CD4-positive, CD25-positive, alpha-beta regulatory T cell (primary cell): ENCODE measurements around the gene NEUROD4. TPM values are rescaled to one million over a fixed set of nuclear protein-coding genes. Genes with fewer than 3 reads are reported as not detected.

Source experiments
- ATAC-seq, 2 donors: fragments of 150-1000 bp; cut with Tn5 transposase; one replicate each; pipeline ENCODE4 v1.10.0; 2021; ENCODE audit warnings: low read depth in 2 of 2, moderate number of reproducible peaks in 2 of 2, moderate library complexity in 1 of 2
- DNase-seq, 3 donors: peaks; one replicate each; pipeline versions ENCODE4 v3.0.0 to v3.0.0-alpha.2; 2012 to 2022; ENCODE audit warnings: mixed read lengths in 1 of 3
- H3K27ac ChIP-seq: one replicate; pipeline ENCODE4 v1.7.0; 2013; ENCODE audit warnings: mild to moderate bottlenecking, low read length; ENCODE audit not compliant: insufficient read depth, poor library complexity, severe bottlenecking
- H3K27me3 ChIP-seq: one replicate; pipeline ENCODE4 v1.7.0; 2013; ENCODE audit warnings: low read length; ENCODE audit not compliant: control insufficient read depth, insufficient read depth
- H3K36me3 ChIP-seq: one replicate; pipeline ENCODE4 v1.7.0; 2013; ENCODE audit warnings: mild to moderate bottlenecking, low read length, moderate library complexity; ENCODE audit not compliant: control insufficient read depth, insufficient read depth
- H3K4me1 ChIP-seq: 2 replicates; pipeline ENCODE4 v1.7.0; 2013; ENCODE audit warnings: mild to moderate bottlenecking, low read length; ENCODE audit not compliant: insufficient read depth, control insufficient read depth, poor library complexity, severe bottlenecking
- H3K4me3 ChIP-seq: one replicate; pipeline ENCODE4 v1.7.0; 2013; ENCODE audit warnings: low read depth, mild to moderate bottlenecking, low read length, moderate library complexity
- H3K9me3 ChIP-seq, 2 experiments: 1 replicate in 1 of 2; 2 replicates in 1 of 2; pipeline ENCODE4 v1.7.0; 2013; ENCODE audit warnings: low read length in 2 of 2, mild to moderate bottlenecking in 1 of 2, moderate library complexity in 1 of 2; ENCODE audit not compliant: control insufficient read depth in 2 of 2
- H3K27ac Mint-ChIP-seq, 3 donors: one replicate each; pipeline ENCODE4 v1.8.0; 2020 to 2022; ENCODE audit warnings: mild to moderate bottlenecking in 3 of 3, mixed read lengths in 3 of 3, moderate library complexity in 2 of 3
- H3K27me3 Mint-ChIP-seq: one replicate; pipeline ENCODE4 v1.8.0; 2022; ENCODE audit warnings: mild to moderate bottlenecking, mixed read lengths
- H3K36me3 Mint-ChIP-seq: one replicate; pipeline ENCODE4 v1.8.0; 2020; ENCODE audit warnings: mixed read lengths
- H3K4me1 Mint-ChIP-seq, 4 donors: one replicate each; pipeline ENCODE4 v1.8.0; 2020 to 2022; ENCODE audit warnings: mixed read lengths in 4 of 4, mild to moderate bottlenecking in 1 of 4
- H3K4me3 Mint-ChIP-seq, 4 donors: one replicate each; pipeline ENCODE4 v1.8.0; 2020 to 2022; ENCODE audit warnings: mild to moderate bottlenecking in 4 of 4, mixed read lengths in 4 of 4, moderate library complexity in 3 of 4
- H3K9me3 Mint-ChIP-seq, 7 donors: one replicate each; pipeline ENCODE4 v1.8.0; 2020 to 2022; ENCODE audit warnings: mixed read lengths in 7 of 7, mild to moderate bottlenecking in 3 of 7, moderate library complexity in 2 of 7
- polyA plus RNA-seq, 4 donors: library from polyadenylated mRNA; unstranded; fragments of 300-500 nt; fragmentation: Illumina TruSeq; gene quantifications; one replicate each; pipeline ENCODE4 v1.2.3, GENCODE V29; 2021
- total RNA-seq: library from RNA; stranded (reverse); gene quantifications from one replicate; pipeline ENCODE4 v1.2.3, GENCODE V29; 2022

NEUROD4 gene
- total and polyA plus RNA-seq, 5 donors from 2014 or later = not detected

DNA sequence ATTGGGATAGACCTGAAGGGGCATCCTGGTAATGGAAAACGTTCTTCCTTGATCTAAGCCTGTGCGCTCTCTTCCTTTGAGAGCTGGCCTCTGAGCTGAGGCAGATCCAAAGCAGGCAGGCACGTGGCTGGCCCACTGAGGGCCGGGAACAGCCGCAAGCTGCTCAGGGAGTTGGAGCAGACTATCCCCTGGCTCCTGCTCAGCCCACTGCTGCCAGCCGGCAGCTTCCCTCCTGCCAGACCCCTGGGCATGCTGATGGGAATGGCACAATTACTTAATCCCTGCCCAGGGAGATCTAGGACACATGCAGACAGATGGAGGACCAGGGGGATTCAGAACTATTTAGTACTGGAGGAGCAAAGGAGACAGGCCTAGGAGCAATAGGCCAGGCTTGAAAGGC is 14.4 kb downstream of the NEUROD4 start:
- peaks cover 0 to 2% (median 0%) of the 10 kb centered on the region in 7 donors for H3K9me3 Mint-ChIP-seq
- no peak for DNase-seq
- peaks cover 20% of the 10 kb centered on the region for H3K27me3 Mint-ChIP-seq
- no peak overlapping the region for H3K27ac Mint-ChIP-seq
- no peak overlapping the region for H3K4me3 Mint-ChIP-seq
- H3K9me3 ChIP-seq = no peaks in the 10 kb centered on the region
- no peak overlapping the region for H3K4me3 ChIP-seq
- H3K36me3 ChIP-seq = no peaks in the 10 kb centered on the region
- no peaks in the 10 kb centered on the region for H3K36me3 Mint-ChIP-seq
- no peak for ATAC-seq
- H3K4me1 Mint-ChIP-seq = peaks cover 5 to 31% (median 17%) of the 10 kb centered on the region in 4 donors
- peaks cover 16% of the 10 kb centered on the region for H3K27me3 ChIP-seq
- peaks cover 5% of the 10 kb centered on the region for H3K4me1 ChIP-seq
- H3K27ac ChIP-seq = no peak overlapping the region

- Mint-ChIP-seq H3K4me3 (peak overlapping the region in 3 of 4 donors; percentile 51 to 65 (median 52)), H3K4me1 (peaks cover 5 to 31% (median 17%) of the 10 kb centered on the region in 4 donors), H3K27me3 (peaks cover 32% of the 10 kb centered on the region), H3K9me3 (peaks cover 0 to 4% (median 0%) of the 10 kb centered on the region in 7 donors), H3K27ac (peak overlapping the region in 2 of 3 donors; percentile 24 to 33), H3K36me3 (no peaks in the 10 kb centered on the region)
- Histone ChIP-seq H3K27me3 (peaks cover 5% of the 10 kb centered on the region), H3K4me1 (peaks cover 5% of the 10 kb centered on the region), H3K4me3 (peak overlapping the region; percentile 60), H3K9me3 (no peaks in the 10 kb centered on the region), H3K36me3 (no peaks in the 10 kb centered on the region), H3K27ac (no peak overlapping the region)
- DNase-seq (peak in 1 of 3 donors; percentile 16), ATAC-seq (no peak)
Observed at GRCh38 chr12:55036326-55037115, 16.7 kb downstream of the NEUROD4 start.

- DNase-seq = no peak
- peak overlapping the region in 1 of 4 donors; percentile 21 for H3K4me3 Mint-ChIP-seq
- Histone ChIP-seq H3K9me3 (no peaks in the 10 kb centered on the region), H3K27ac (no peak overlapping the region), H3K36me3 (no peaks in the 10 kb centered on the region), H3K27me3 (peaks cover 7% of the 10 kb centered on the region), H3K4me3 (no peak overlapping the region), H3K4me1 (peaks cover 5% of the 10 kb centered on the region)
- H3K27me3 Mint-ChIP-seq = peaks cover 30% of the 10 kb centered on the region
- peaks cover 5 to 31% (median 17%) of the 10 kb centered on the region in 4 donors for H3K4me1 Mint-ChIP-seq
- H3K36me3 Mint-ChIP-seq = no peaks in the 10 kb centered on the region
- no peak for ATAC-seq
- H3K27ac Mint-ChIP-seq = peak overlapping the region in 1 of 3 donors; percentile 42
- peaks cover 0 to 4% (median 0%) of the 10 kb centered on the region in 7 donors for H3K9me3 Mint-ChIP-seq
Observed at GRCh38 chr12:55037351-55037987, 17.7 kb downstream of the NEUROD4 start.

- Histone ChIP-seq H3K4me3 (no peak overlapping the region), H3K4me1 (peaks cover 5% of the 10 kb centered on the region), H3K27ac (no peak overlapping the region), H3K9me3 (no peaks in the 10 kb centered on the region), H3K36me3 (no peaks in the 10 kb centered on the region), H3K27me3 (peaks cover 10% of the 10 kb centered on the region)
- H3K4me1 Mint-ChIP-seq = peaks cover 5 to 28% (median 17%) of the 10 kb centered on the region in 4 donors
- peaks cover 0 to 4% (median 0%) of the 10 kb centered on the region in 7 donors for H3K9me3 Mint-ChIP-seq
- ATAC-seq (no peak), DNase-seq (no peak)
- no peaks in the 10 kb centered on the region for H3K36me3 Mint-ChIP-seq
- H3K27ac Mint-ChIP-seq = peak overlapping the region in 1 of 3 donors; percentile 21
- no peak overlapping the region for H3K4me3 Mint-ChIP-seq
- peaks cover 32% of the 10 kb centered on the region for H3K27me3 Mint-ChIP-seq
Observed at GRCh38 chr12:55039395-55040354, 19.9 kb downstream of the NEUROD4 start.

GRCh38 chr12:55041345-55042055 is 21.7 kb downstream of the NEUROD4 start:
- Mint-ChIP-seq H3K36me3 (no peaks in the 10 kb centered on the region), H3K4me3 (no peak overlapping the region), H3K9me3 (peaks cover 0 to 4% (median 0%) of the 10 kb centered on the region in 7 donors), H3K27me3 (peaks cover 35% of the 10 kb centered on the region), H3K4me1 (peaks cover under 1 to 14% (median 5%) of the 10 kb centered on the region in 4 donors), H3K27ac (no peak overlapping the region)
- no peak for DNase-seq
- Histone ChIP-seq H3K36me3 (no peaks in the 10 kb centered on the region), H3K27ac (no peak overlapping the region), H3K4me1 (peaks cover 3% of the 10 kb centered on the region), H3K9me3 (no peaks in the 10 kb centered on the region), H3K27me3 (peaks cover 11% of the 10 kb centered on the region), H3K4me3 (no peak overlapping the region)
- ATAC-seq = no peak

DNA sequence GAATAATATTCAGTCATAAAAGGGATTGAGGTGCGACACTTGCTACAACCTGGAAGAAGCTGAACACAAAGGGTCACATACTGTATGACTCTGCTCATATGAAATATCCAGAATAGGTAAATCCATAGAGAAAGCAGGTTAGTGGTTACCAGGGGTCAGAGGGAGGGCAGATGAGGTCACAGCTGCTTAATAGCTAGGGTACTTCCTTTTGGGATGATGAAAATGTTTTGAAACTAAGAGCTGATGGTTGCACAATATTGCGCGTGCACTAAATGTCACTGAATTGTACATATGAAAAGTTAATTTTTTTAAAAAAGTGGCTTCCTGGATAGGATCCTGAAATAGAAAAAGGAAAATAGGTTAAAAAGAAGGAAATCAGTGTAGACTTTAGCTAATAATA is 23.8 kb downstream of the NEUROD4 start:
- Histone ChIP-seq H3K9me3 (no peaks in the 10 kb centered on the region), H3K27ac (no peak overlapping the region), H3K36me3 (no peaks in the 10 kb centered on the region), H3K4me3 (no peak overlapping the region), H3K27me3 (peaks cover 10% of the 10 kb centered on the region), H3K4me1 (no peaks in the 10 kb centered on the region)
- Mint-ChIP-seq H3K4me1 (no peaks in the 10 kb centered on the region), H3K27me3 (peaks cover 39% of the 10 kb centered on the region), H3K4me3 (no peak overlapping the region), H3K27ac (no peak overlapping the region), H3K9me3 (peaks cover 0 to 4% (median 0%) of the 10 kb centered on the region in 7 donors), H3K36me3 (no peaks in the 10 kb centered on the region)
- no peak for DNase-seq
- no peak for ATAC-seq

- H3K36me3 ChIP-seq = no peaks in the 10 kb centered on the region
- no peaks in the 10 kb centered on the region for H3K4me1 ChIP-seq
- H3K4me1 Mint-ChIP-seq = no peaks in the 10 kb centered on the region
- no peak overlapping the region for H3K27ac ChIP-seq
- H3K4me3 Mint-ChIP-seq = no peak overlapping the region
- no peaks in the 10 kb centered on the region for H3K9me3 ChIP-seq
- ATAC-seq = no peak
- no peak overlapping the region for H3K27ac Mint-ChIP-seq
- H3K27me3 ChIP-seq = peaks cover 10% of the 10 kb centered on the region
- no peak overlapping the region for H3K4me3 ChIP-seq
- peaks cover 0 to 4% (median 0%) of the 10 kb centered on the region in 7 donors for H3K9me3 Mint-ChIP-seq
- peaks cover 35% of the 10 kb centered on the region for H3K27me3 Mint-ChIP-seq
- DNase-seq = no peak
- no peaks in the 10 kb centered on the region for H3K36me3 Mint-ChIP-seq
Observed at GRCh38 chr12:55044135-55044534, 24.4 kb downstream of the NEUROD4 start.
